Activated naive CD4-positive, alpha-beta T cell treated with anti-CD3 and anti-CD28 coated beads, Interleukin-2, amount 50 U/mL, for 24 hours (primary cell): ENCODE results near the gene ALKBH1.
"Not testable (repeated sequence)": the region's sequence is repeated elsewhere in the genome, so short reads cannot be mapped to it uniquely, and the experiment has no call there.

Source experiments
- H3K27ac Mint-ChIP-seq: one replicate; pipeline ENCODE4 v1.8.0; 2021; ENCODE audit warnings: mild to moderate bottlenecking, mixed read lengths
- H3K27me3 Mint-ChIP-seq: one replicate; pipeline ENCODE4 v1.8.0; 2021; ENCODE audit warnings: mixed read lengths
- H3K36me3 Mint-ChIP-seq: one replicate; pipeline ENCODE4 v1.8.0; 2021; ENCODE audit warnings: mixed read lengths
- H3K4me1 Mint-ChIP-seq: one replicate; pipeline ENCODE4 v1.8.0; 2021; ENCODE audit warnings: mixed read lengths
- H3K4me3 Mint-ChIP-seq: one replicate; pipeline ENCODE4 v1.8.0; 2021; ENCODE audit warnings: mild to moderate bottlenecking, mixed read lengths
- H3K9me3 Mint-ChIP-seq: one replicate; pipeline ENCODE4 v1.8.0; 2021; ENCODE audit warnings: mixed read lengths

ALKBH1 gene

DNA sequence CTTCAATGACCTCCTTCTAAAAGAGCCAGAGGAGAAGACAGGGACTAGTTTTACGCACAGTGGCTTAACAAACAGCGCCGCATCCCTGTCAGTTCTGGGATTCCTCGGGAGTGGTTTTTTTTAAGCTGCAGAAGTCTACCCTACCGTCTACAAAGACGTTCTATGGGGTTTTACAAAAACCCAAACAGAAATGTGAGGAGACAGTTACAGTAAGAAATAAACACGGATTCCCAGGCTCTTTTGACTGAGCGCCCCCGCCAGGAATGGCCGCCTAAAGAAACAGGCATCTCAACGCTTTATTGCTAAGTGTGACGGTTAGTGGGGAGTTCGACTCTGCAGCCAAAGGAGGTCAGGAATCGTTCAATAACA, 484 bp downstream of the ALKBH1 start:
- H3K27ac Mint-ChIP-seq: peak overlapping the region; percentile 99
- peaks cover 43% of the 10 kb centered on the region for H3K4me1 Mint-ChIP-seq
- peak overlapping the region; percentile 97 for H3K4me3 Mint-ChIP-seq
- no peaks in the 10 kb centered on the region for H3K9me3 Mint-ChIP-seq
- no peaks in the 10 kb centered on the region for H3K27me3 Mint-ChIP-seq
- peaks cover 16% of the 10 kb centered on the region for H3K36me3 Mint-ChIP-seq

DNA sequence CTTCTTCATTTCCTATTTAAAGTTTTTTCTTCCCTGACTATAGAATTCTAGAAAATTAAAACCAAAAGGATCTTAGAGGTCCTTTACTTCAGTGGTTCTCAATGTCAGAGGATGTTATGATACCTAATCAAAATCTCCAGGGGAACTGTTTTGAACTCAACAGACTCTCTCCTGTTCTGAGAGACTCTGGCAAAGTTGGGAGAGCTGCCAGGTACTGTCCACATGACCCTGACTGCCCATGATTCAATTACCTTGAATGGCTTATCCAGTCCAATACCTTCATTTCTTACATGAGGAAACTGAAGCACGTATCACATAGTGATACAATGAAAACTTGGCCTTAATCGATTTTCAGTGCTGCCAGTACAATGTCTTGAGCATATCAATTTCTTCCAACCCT, 16.6 kb downstream of the ALKBH1 start:
- no peak overlapping the region for H3K4me3 Mint-ChIP-seq
- no peaks in the 10 kb centered on the region for H3K9me3 Mint-ChIP-seq
- H3K27me3 Mint-ChIP-seq: no peaks in the 10 kb centered on the region
- H3K27ac Mint-ChIP-seq: no peak overlapping the region
- no peaks in the 10 kb centered on the region for H3K4me1 Mint-ChIP-seq
- H3K36me3 Mint-ChIP-seq: peaks cover 22% of the 10 kb centered on the region

DNA sequence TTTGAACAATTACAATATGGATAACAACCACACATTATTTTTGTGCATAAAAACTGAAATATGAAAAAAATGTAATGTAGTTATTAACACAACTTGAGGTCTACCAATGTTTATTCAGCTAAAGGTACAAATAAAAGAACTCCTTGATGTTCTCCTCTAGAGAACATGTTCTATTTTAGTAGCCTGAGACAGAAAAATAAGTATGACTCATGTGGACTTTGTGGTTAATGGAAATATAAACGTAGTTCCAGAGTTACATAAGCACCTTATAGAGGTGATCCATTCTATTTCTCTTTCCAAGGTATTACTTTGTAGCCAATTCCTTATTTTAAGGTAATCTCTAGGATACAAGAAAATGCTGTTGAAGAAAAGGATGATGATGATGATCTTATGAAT, 25.7 kb downstream of the ALKBH1 start:
- Mint-ChIP-seq H3K4me3 (no peak overlapping the region), H3K27ac (no peak overlapping the region), H3K9me3 (no peaks in the 10 kb centered on the region), H3K27me3 (no peaks in the 10 kb centered on the region), H3K36me3 (peaks cover 10% of the 10 kb centered on the region), H3K4me1 (peaks cover 4% of the 10 kb centered on the region)

DNA sequence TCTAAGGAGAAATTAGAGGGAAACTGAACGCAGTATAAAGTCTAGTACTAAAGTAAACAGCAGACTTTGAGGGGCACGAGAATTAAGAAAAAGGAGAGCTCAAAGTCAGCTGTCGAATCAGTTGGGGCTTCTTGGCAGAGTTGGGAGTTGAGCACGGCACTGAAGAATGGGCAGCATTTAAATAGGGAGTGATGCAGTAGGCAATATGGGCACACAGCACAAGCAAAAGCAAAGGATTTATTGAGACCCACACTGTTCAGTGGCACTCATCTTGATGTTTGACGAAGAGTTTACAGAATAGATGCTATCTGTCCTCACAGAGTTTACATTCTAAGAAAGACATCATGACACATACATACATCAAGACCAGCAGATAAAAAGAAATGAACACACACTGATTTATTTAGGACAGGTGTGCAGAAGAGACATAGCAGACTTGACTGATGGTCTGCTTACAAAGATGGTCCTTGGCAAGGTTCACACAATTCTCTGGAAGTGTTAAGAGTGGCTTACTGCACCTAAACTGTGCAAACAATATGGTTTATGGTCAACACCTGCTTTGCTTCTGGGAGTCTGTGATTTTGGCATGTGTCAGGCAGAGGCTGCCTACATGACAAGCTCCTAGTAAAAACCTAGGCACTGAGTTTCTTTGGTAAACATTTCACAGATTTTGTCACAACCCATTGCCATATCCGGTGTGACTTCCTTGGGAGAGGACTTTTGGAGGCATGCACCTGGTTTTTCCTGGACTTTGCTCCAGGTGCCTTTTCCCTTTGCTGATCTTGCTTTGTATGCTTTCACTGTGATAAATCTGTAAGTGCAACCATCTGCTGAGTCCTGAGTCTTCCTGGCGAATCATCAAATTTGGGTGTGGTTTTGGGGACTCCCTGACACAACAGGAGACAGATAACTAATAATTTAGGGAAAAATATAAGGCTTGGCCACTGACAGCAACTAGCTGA, 26.3 kb downstream of the ALKBH1 start:
- Mint-ChIP-seq H3K4me1 (peaks cover 4% of the 10 kb centered on the region), H3K27me3 (no peaks in the 10 kb centered on the region), H3K36me3 (peaks cover 6% of the 10 kb centered on the region), H3K27ac (no peak overlapping the region), H3K4me3 (no peak overlapping the region), H3K9me3 (no peaks in the 10 kb centered on the region)

DNA sequence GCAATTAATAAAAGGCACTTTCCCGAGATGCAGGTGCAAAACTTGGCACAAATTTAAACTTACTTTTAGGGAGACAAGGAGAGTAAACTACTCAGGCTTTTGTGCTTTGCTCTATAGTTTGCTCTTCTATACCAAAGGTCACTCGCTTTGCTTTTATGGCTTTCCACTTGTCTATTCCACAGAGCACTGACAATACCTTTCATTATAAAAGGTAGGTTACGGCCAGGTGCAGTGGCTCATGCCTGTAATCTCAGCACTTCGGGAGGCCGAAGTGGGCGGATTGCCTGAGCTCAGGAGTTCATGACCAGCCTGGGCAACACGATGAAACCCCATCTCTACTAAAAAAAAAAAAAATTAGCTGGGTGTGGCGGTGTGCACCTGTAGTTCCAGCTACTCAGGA, 32.9 kb downstream of the ALKBH1 start:
- Mint-ChIP-seq H3K4me1 (no peaks in the 10 kb centered on the region), H3K27me3 (no peaks in the 10 kb centered on the region), H3K27ac (no peak overlapping the region), H3K9me3 (no peaks in the 10 kb centered on the region), H3K4me3 (no peak overlapping the region), H3K36me3 (peaks cover 9% of the 10 kb centered on the region)

DNA sequence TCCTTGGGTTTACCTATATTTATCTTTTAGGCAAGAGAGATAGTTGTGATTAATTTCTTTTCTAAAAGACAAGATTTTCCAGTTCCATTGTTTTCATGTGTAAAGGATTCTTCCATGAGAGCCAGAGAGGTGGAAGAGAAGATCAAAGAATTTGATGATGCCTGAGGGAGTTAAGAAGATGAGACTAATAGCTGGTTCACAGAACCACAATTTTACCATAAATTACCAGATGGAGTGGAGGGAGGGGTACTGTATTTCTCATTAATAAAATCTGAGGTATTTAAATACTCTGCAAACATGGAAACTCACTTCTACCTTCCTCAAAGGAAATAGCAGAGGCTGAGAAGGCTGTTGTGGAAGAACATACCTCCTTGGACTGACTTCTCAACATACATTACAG, 34.6 kb downstream of the ALKBH1 start:
- Mint-ChIP-seq H3K27ac (no peak overlapping the region), H3K4me1 (no peaks in the 10 kb centered on the region), H3K27me3 (no peaks in the 10 kb centered on the region), H3K36me3 (peaks cover 9% of the 10 kb centered on the region), H3K4me3 (no peak overlapping the region), H3K9me3 (no peaks in the 10 kb centered on the region)

DNA sequence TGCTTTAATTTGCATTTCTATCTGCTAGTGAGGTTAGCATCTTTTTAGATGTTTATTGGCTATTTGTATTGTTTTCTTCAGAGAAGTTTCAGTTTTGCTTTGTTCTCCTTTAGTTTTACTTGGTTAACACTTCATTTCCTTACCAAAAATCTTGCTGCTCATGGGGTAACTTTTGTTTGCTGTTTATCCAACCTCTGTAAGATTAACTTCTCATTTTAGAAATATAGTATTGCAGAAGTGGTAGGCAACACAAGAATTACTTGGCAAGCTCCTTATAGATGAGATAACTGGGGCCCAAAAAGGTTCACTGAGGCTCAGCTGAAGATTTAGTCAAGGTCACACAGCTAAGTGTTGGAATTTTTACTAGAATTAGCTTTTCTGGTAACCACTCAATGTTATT, 40.5 kb downstream of the ALKBH1 start:
- H3K27ac Mint-ChIP-seq: no peak overlapping the region
- no peaks in the 10 kb centered on the region for H3K27me3 Mint-ChIP-seq
- no peaks in the 10 kb centered on the region for H3K4me1 Mint-ChIP-seq
- peaks cover 1% of the 10 kb centered on the region for H3K36me3 Mint-ChIP-seq
- no peak overlapping the region for H3K4me3 Mint-ChIP-seq
- no peaks in the 10 kb centered on the region for H3K9me3 Mint-ChIP-seq

DNA sequence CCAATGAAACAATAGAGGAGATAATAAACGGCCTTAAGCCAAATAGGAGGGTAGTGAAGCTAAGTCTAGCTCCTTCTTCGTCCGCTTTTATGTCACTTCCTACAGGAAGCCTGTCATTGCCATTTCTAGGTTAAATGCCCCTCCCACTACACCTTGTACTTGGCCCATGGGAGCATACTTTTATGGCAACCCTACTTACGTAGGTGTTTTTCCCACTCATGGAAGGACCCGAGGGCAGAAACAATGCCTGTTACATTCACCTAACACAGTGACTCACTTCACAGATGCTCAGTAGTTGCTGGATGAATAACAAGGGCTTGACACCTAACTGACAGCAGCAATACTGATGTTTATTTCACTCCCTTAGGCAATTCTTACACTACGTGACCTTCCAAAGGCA, 44.5 kb downstream of the ALKBH1 start:
- Mint-ChIP-seq H3K9me3 (no peaks in the 10 kb centered on the region), H3K27ac (no peak overlapping the region), H3K4me1 (no peaks in the 10 kb centered on the region), H3K36me3 (peaks cover 1% of the 10 kb centered on the region), H3K4me3 (no peak overlapping the region), H3K27me3 (no peaks in the 10 kb centered on the region)

DNA sequence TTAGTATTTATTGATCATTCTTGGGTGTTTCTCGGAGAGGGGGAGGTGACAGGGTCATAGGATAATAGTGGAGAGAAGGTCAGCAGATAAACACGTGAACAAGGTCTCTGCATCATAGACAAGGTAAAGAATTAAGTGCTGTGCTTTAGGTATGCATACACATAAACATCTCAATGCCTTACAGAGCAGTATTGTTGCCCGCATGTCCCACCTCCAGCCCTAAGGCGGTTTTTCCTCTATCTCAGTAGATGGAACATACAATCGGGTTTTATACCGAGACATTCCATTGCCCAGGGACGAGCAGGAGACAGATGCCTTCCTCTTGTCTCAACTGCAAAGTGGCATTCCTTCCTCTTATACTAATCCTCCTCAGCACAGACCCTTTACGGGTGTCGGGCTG, 46.3 kb downstream of the ALKBH1 start:
- not testable (repeated sequence) for H3K4me3 Mint-ChIP-seq, H3K9me3 Mint-ChIP-seq, H3K4me1 Mint-ChIP-seq, H3K36me3 Mint-ChIP-seq, H3K27me3 Mint-ChIP-seq, H3K27ac Mint-ChIP-seq

DNA sequence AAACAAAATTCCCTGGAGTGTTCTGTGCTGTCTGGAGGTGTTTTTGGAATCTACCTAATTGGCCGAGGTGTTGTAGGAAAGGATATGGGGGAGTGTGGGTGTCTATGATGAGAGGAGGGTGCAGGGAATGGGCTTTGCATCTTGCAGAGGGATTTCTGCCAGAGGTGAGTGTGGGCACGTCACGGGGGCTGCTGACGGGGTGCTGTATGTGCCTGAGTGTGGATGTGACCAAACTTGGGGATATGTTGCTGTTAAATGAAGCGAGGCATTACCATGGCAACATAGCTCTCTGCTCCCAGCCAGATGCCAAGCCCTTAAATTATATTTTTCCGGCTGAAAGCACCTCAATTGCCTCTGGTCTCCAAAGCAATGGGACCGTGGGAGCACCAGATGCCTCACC, 47.1 kb downstream of the ALKBH1 start:
- Mint-ChIP-seq H3K27me3 (no peaks in the 10 kb centered on the region), H3K27ac (no peak overlapping the region), H3K4me1 (no peaks in the 10 kb centered on the region), H3K4me3 (no peak overlapping the region), H3K36me3 (peaks cover 1% of the 10 kb centered on the region), H3K9me3 (no peaks in the 10 kb centered on the region)

DNA sequence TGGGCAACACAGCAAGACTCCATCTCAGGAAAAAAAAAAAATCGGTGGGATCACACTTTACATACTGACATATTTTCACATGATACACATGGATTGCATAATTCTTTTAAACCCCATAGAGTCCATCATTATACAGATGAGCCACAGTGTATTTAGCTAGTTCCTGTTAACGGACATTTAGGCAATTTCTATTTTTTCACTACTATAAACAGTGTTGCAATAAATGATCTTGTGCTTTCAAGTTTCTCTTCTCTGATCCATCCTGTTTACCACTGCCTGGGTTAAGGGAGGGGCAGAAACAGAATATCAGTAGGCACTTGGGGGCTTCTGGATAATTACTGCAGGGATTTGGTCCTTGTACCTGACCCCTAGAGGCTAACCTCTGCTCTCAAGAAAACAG, 48.0 kb downstream of the ALKBH1 start:
- Mint-ChIP-seq H3K4me1 (no peaks in the 10 kb centered on the region), H3K27ac (no peak overlapping the region), H3K9me3 (no peaks in the 10 kb centered on the region), H3K36me3 (peaks cover 1% of the 10 kb centered on the region), H3K27me3 (no peaks in the 10 kb centered on the region), H3K4me3 (no peak overlapping the region)

DNA sequence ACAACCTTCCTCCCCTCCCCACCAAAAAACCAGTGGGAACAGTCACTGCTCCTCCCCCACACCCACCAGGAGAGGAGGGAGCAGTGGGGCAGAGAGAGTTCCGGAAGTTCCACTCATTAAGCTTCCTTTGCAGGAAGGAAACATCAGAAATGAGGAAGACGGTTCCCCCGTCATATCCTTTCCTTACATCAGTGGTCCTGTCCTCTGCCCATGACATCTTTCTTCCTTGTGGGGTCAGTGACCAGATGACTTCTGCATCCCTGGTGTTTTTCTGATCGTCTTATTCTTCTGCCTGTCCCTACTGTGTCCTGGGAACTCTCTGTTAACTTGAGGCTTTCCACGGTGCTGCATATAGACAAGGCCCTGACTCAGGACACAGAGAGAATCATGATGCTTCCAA, 50.5 kb downstream of the ALKBH1 start:
- H3K4me1 Mint-ChIP-seq: no peaks in the 10 kb centered on the region
- H3K27me3 Mint-ChIP-seq: no peaks in the 10 kb centered on the region
- H3K27ac Mint-ChIP-seq: no peak overlapping the region
- no peaks in the 10 kb centered on the region for H3K9me3 Mint-ChIP-seq
- H3K36me3 Mint-ChIP-seq: no peaks in the 10 kb centered on the region
- H3K4me3 Mint-ChIP-seq: no peak overlapping the region

DNA sequence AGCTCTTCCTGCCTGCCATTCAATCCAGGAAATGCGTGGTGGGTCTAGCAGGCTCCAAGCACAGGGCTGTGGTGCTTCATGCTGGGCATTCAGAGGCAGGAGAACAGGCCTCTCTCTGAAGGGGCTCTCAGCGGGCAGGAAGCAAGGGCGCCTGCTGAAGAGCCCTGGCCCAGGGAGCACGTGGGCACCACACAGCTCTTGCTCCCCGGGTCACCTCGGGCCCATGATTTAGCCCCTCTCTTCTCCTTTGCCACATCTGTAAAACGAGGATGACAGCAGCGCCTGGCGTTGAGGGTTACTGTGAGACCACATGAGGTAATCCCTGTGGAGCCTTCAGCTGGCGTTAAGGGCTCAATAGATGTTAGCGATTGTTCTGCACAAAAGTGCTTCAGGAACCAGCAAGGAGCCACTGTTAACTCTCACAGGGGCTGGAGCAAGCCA, 53.8 kb downstream of the ALKBH1 start:
- no peaks in the 10 kb centered on the region for H3K4me1 Mint-ChIP-seq
- no peaks in the 10 kb centered on the region for H3K9me3 Mint-ChIP-seq
- no peaks in the 10 kb centered on the region for H3K27me3 Mint-ChIP-seq
- no peaks in the 10 kb centered on the region for H3K36me3 Mint-ChIP-seq
- no peak overlapping the region for H3K4me3 Mint-ChIP-seq
- no peak overlapping the region for H3K27ac Mint-ChIP-seq

DNA sequence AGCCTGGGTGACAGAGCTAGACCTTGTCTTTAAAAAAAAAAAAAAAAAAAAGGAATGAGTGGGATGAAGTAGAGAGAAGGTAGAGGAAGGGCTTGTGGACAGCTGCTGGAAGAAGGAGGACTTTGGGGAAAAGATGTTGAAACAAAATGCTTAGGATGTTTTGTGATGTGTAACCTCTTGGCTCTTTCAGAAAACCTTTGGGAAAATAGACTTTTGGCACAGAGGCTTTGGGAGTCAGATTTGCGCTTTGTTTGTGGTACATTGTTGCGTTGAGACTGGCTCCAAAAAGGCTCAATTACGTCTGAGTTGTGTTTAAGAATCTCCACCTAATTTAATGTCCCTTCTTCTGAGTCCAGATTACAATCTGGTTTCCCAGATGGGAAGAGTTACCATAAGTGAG, 58.5 kb downstream of the ALKBH1 start:
- no peaks in the 10 kb centered on the region for H3K27me3 Mint-ChIP-seq
- H3K36me3 Mint-ChIP-seq: no peaks in the 10 kb centered on the region
- H3K4me1 Mint-ChIP-seq: no peaks in the 10 kb centered on the region
- H3K27ac Mint-ChIP-seq: no peak overlapping the region
- H3K9me3 Mint-ChIP-seq: no peaks in the 10 kb centered on the region
- H3K4me3 Mint-ChIP-seq: no peak overlapping the region

DNA sequence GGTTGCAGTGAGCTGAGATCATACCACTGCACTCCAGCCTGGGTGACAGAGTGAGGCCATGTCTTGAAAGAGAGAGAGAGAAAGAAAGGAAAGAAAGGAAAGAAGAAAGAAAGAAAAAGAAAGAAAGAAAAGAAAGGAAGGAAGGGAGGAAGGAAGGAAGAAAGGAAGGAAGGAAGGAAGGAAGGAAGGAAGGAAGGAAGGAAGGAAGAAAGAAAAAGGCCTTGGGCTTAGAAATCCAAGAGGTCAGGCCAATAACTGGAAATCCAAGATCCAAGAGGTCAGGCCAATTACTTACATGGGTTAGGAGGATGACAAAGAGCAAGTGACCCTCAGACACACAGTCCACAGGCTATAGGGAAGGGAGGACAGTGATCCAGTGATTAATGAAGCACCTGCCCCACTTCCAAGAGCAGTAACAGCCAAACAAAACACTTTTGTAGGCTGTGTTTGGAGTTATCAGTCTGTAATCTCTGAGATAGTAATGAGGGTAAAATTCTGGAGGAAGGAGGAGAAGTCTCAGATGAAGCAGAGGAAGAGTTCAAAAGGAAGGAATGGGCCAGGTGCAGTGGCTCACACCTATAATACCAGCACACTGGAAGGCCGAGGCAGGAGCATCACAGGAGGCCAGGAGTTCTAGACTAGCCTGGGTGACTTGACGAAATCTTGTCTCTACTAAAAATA, 59.2 kb downstream of the ALKBH1 start:
- H3K9me3 Mint-ChIP-seq: no peaks in the 10 kb centered on the region
- no peak overlapping the region for H3K27ac Mint-ChIP-seq

DNA sequence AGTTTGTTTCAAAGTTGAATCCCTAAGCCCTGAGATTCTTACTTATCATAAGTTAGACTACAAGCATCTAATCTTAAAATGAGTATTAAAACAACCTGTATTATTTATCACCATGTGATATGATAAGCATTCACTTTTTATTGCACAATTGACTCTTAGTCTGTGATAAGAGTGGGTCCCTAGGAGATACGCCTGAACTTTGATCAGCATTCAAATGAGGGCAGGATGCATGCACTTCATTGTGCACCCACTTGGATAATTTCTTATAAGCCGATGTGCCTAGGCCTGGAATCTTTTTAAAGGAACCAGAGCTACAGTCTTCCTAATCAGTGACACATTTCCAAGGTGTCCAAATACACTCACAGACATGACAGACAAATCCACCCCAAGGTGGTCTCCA, 60.0 kb downstream of the ALKBH1 start:
- Mint-ChIP-seq H3K27me3 (no peaks in the 10 kb centered on the region), H3K36me3 (no peaks in the 10 kb centered on the region), H3K4me3 (no peak overlapping the region)

More for the DNA sequence above, 59.2 kb downstream of the ALKBH1 start:
- no peaks in the 10 kb centered on the region for H3K27me3 Mint-ChIP-seq
- no peak overlapping the region for H3K4me3 Mint-ChIP-seq
- no peaks in the 10 kb centered on the region for H3K36me3 Mint-ChIP-seq
- H3K4me1 Mint-ChIP-seq: no peaks in the 10 kb centered on the region

More for the DNA sequence above, 60.0 kb downstream of the ALKBH1 start:
- no peak overlapping the region for H3K27ac Mint-ChIP-seq
- no peaks in the 10 kb centered on the region for H3K4me1 Mint-ChIP-seq
- H3K9me3 Mint-ChIP-seq: no peaks in the 10 kb centered on the region
